Measurements from ENCODE around the gene PTGFRN.

Gene PTGFRN

GRCh38 chr1:116984406-116985160 is 74.9 kb downstream of the PTGFRN start:
- Histone ChIP-seq H3F3A (ENCODE audit: insufficient read depth, low read length) (no peaks in the 10 kb centered on the region), H3K27ac (ENCODE audit: low read length) (no peak overlapping the region), H3K4me2 (ENCODE audit: low read depth, low read length) (no peak overlapping the region), H3K36me3 (replicated peaks; ENCODE audit: insufficient read depth, low read length) (no peaks in the 10 kb centered on the region), H3K4me3 (ENCODE audit: low read length) (no peak overlapping the region), H3K79me2 (ENCODE audit: low read length) (no peaks in the 10 kb centered on the region), H2AFZ (ENCODE audit: low read length) (no peak overlapping the region), H3K27me3 (replicated peaks; ENCODE audit: insufficient read depth, low read length) (no peaks in the 10 kb centered on the region), H3K9me3 (replicated peaks; ENCODE audit: insufficient read depth, low read length) (no peaks in the 10 kb centered on the region), H3K4me1 (ENCODE audit: low read length) (no peaks in the 10 kb centered on the region), H3K9ac (ENCODE audit: low read length) (no peak overlapping the region), H3K9me2 (replicated peaks; ENCODE audit: insufficient read depth, low read length) (no peaks in the 10 kb centered on the region), H4K20me1 (ENCODE audit: insufficient read depth, low read length) (no peaks in the 10 kb centered on the region)
- TF ChIP-seq CTCF (IDR thresholded peaks at IDR 0.05; ENCODE audit: low read length) (no peak), EZH2phosphoT487 (IDR thresholded peaks at IDR 0.05; ENCODE audit: low read length) (no peak), EZH2 (optimal IDR thresholded peaks at IDR 0.05; ENCODE audit: low read depth, low read length) (no peak)
- no peak for DNase-seq

DNA sequence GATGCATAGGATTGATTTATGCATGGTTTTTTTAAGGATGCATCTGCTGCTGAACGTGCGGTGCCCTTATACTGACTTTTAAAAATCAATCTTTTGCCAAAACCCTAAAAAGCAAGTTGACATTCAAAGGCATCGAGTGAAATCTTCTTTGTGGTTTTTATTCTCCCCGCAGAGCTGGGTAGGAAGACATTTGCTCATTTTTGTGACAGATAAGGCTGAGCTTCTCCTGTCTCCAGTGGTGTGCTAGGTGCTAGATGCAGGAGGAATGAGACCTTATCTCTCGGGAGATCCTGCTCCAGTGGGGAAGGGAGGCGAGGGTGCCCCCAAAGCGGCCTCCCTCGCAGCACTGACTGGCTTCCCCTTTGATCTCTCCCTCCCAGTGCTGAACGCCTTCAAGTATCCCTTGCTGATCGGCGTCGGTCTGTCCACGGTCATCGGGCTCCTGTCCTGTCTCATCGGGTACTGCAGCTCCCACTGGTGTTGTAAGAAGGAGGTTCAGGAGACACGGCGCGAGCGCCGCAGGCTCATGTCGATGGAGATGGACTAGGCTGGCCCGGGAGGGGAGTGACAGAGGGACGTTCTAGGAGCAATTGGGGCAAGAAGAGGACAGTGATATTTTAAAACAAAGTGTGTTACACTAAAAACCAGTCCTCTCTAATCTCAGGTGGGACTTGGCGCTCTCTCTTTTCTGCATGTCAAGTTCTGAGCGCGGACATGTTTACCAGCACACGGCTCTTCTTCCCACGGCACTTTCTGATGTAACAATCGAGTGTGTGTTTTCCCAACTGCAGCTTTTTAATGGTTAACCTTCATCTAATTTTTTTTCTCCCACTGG is 76.9 kb downstream of the PTGFRN start:
- Histone ChIP-seq H3K36me3 (replicated peaks; ENCODE audit: insufficient read depth, low read length) (no peaks in the 10 kb centered on the region), H3K79me2 (ENCODE audit: low read length) (no peaks in the 10 kb centered on the region), H3K4me3 (ENCODE audit: low read length) (no peak overlapping the region), H3K27me3 (replicated peaks; ENCODE audit: insufficient read depth, low read length) (no peaks in the 10 kb centered on the region), H3K27ac (ENCODE audit: low read length) (no peak overlapping the region), H3F3A (ENCODE audit: insufficient read depth, low read length) (no peaks in the 10 kb centered on the region), H2AFZ (ENCODE audit: low read length) (no peak overlapping the region), H3K9me2 (replicated peaks; ENCODE audit: insufficient read depth, low read length) (no peaks in the 10 kb centered on the region), H3K4me1 (ENCODE audit: low read length) (no peaks in the 10 kb centered on the region), H3K9ac (ENCODE audit: low read length) (no peak overlapping the region), H3K9me3 (replicated peaks; ENCODE audit: insufficient read depth, low read length) (no peaks in the 10 kb centered on the region), H4K20me1 (ENCODE audit: insufficient read depth, low read length) (no peaks in the 10 kb centered on the region), H3K4me2 (ENCODE audit: low read depth, low read length) (no peak overlapping the region)
- no peak for DNase-seq
- TF ChIP-seq CTCF (IDR thresholded peaks at IDR 0.05; ENCODE audit: low read length) (no peak), EZH2 (optimal IDR thresholded peaks at IDR 0.05; ENCODE audit: low read depth, low read length) (no peak), EZH2phosphoT487 (IDR thresholded peaks at IDR 0.05; ENCODE audit: low read length) (no peak)

DNA sequence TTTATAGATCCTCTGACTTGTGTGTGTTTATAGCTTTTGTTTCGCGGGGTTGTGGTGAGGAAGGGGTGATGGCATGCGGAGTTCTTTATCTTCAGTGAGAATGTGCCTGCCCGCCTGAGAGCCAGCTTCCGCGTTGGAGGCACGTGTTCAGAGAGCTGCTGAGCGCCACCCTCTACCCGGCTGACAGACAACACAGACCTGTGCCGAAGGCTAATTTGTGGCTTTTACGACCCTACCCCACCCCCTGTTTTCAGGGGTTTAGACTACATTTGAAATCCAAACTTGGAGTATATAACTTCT is 77.5 kb downstream of the PTGFRN start:
- Histone ChIP-seq H3K79me2 (ENCODE audit: low read length) (no peaks in the 10 kb centered on the region), H3K9me3 (replicated peaks; ENCODE audit: insufficient read depth, low read length) (no peaks in the 10 kb centered on the region), H4K20me1 (ENCODE audit: insufficient read depth, low read length) (no peaks in the 10 kb centered on the region), H3K4me2 (ENCODE audit: low read depth, low read length) (no peak overlapping the region), H3K9ac (ENCODE audit: low read length) (no peak overlapping the region), H3K4me1 (ENCODE audit: low read length) (no peaks in the 10 kb centered on the region), H3K36me3 (replicated peaks; ENCODE audit: insufficient read depth, low read length) (no peaks in the 10 kb centered on the region), H3K4me3 (ENCODE audit: low read length) (no peak overlapping the region), H3K27ac (ENCODE audit: low read length) (no peak overlapping the region), H2AFZ (ENCODE audit: low read length) (no peak overlapping the region), H3F3A (ENCODE audit: insufficient read depth, low read length) (no peaks in the 10 kb centered on the region), H3K27me3 (replicated peaks; ENCODE audit: insufficient read depth, low read length) (no peaks in the 10 kb centered on the region), H3K9me2 (replicated peaks; ENCODE audit: insufficient read depth, low read length) (no peaks in the 10 kb centered on the region)
- TF ChIP-seq EZH2phosphoT487 (IDR thresholded peaks at IDR 0.05; ENCODE audit: low read length), result no peak
- TF ChIP-seq EZH2 (optimal IDR thresholded peaks at IDR 0.05; ENCODE audit: low read depth, low read length), result no peak
- no peak for TF ChIP-seq CTCF (IDR thresholded peaks at IDR 0.05; ENCODE audit: low read length)
- DNase-seq, result no peak
